HCT116 (cell line): ENCODE results near the gene WDR31. TPM values are rescaled to one million over a fixed set of nuclear protein-coding genes. Genes with fewer than 3 reads are reported as not detected.

Experiments used
- ATAC-seq: fragments of 200-7000 bp; cut with Tn5 transposase; 2 replicates; pipeline ENCODE4 v1.9.1; 2020; ENCODE audit warnings: mild to moderate bottlenecking, moderate library complexity
- BruUV-seq: library from RNA; stranded (reverse); fragments of 400-500 nt; replicated peaks from 2 replicates; lab custom pipeline; 2021; lab: Mats Ljungman, UMichigan
- CTCF ChIA-PET: fragments of 300-600 bp; sonication (Branson Sonifier 250); formaldehyde crosslinking; loops from one replicate; lab custom pipeline; 2021; ENCODE audit warnings: antibody characterized with exemption; lab: Charles Lee
- POLR2A ChIA-PET: fragments of 300-600, 350-600 bp; sonication (Branson Sonifier 250); formaldehyde crosslinking; loops from one replicate; lab custom pipeline; 2021; ENCODE audit warnings: antibody characterized with exemption; lab: Charles Lee
- RAD21 ChIA-PET, 2 experiments: fragments of 300-600 bp; sonication (Branson Sonifier 250); formaldehyde crosslinking; loops; one replicate each; lab custom pipeline; 2023; ENCODE audit warnings: low total read pairs in 2 of 2; ENCODE audit not compliant: uncharacterized antibody in 2 of 2, unreplicated experiment in 2 of 2, low non-redundant PET in 1 of 2; lab: Charles Lee
- DNase-seq: peaks from one replicate; pipeline ENCODE4 v3.0.0-alpha.2; 2010; ENCODE audit warnings: low read depth, low spot score
- H2AFZ ChIP-seq: fragments of 200-600 bp; shearing (Covaris generic), sonication (generic); 2 replicates; pipeline ENCODE4 v1.6.1; 2017; ENCODE audit warnings: low read depth, mixed run types, mixed read lengths, antibody characterized with exemption, low read length; ENCODE audit not compliant: poor library complexity, severe bottlenecking
- H3K27ac ChIP-seq: 2 replicates; pipeline ENCODE4 v1.5.1; 2012; ENCODE audit warnings: low read depth, low read length
- H3K27me3 ChIP-seq: fragments of 200-600 bp; sonication (generic); 2 replicates; pipeline ENCODE4 v1.6.1; 2016; ENCODE audit warnings: mixed run types, low read length, mixed read lengths; ENCODE audit not compliant: insufficient read depth
- H3K36me3 ChIP-seq, 2 experiments: fragments of 200-500 bp in 1 of 2; fragments of 200-600 bp in 1 of 2; sonication (Bioruptor generic) in 1 of 2; sonication (generic) in 1 of 2; 2 replicates each; pipeline versions ENCODE4 v1.5.1 to v1.6.1; 2014 to 2016; ENCODE audit warnings: low read length in 2 of 2, inconsistent platforms in 1 of 2, mixed read lengths in 1 of 2, mixed run types in 1 of 2; ENCODE audit not compliant: insufficient read depth in 2 of 2, control insufficient read depth in 1 of 2
- H3K4me1 ChIP-seq, 2 experiments: fragments of 200-600 bp in 1 of 2; sonication (generic) in 1 of 2; 2 replicates each; pipeline versions ENCODE4 v1.5.1 to v1.6.1; 2012 to 2017; ENCODE audit warnings: low read length in 2 of 2, inconsistent platforms in 1 of 2, mild to moderate bottlenecking in 1 of 2, mixed read lengths in 1 of 2, mixed run types in 1 of 2, moderate library complexity in 1 of 2; ENCODE audit not compliant: insufficient read depth in 2 of 2, control insufficient read depth in 1 of 2
- H3K4me2 ChIP-seq: fragments of 200-600 bp; sonication (generic); 2 replicates; pipeline ENCODE4 v1.6.1; 2017; ENCODE audit warnings: mixed run types, low read length, mixed read lengths
- H3K4me3 ChIP-seq, 2 experiments: fragments of 200-600 bp in 1 of 2; sonication (generic) in 1 of 2; replicated peaks in 1 of 2; 2 replicates each; pipeline ENCODE4 v1.5.1; 2011 to 2016; ENCODE audit warnings: low read length in 2 of 2, control low read depth in 1 of 2, low read depth in 1 of 2, mild to moderate bottlenecking in 1 of 2, mixed read lengths in 1 of 2, mixed run types in 1 of 2
- H3K79me2 ChIP-seq: fragments of 200-600 bp; sonication (generic); 2 replicates; pipeline ENCODE4 v1.6.1; 2017; ENCODE audit warnings: mild to moderate bottlenecking, mixed run types, low read length, moderate library complexity, mixed read lengths; ENCODE audit not compliant: insufficient read depth
- H3K9ac ChIP-seq: fragments of 200-600 bp; sonication (generic); 2 replicates; pipeline ENCODE4 v1.6.1; 2016; ENCODE audit warnings: low read length, mixed read lengths
- H3K9me2 ChIP-seq: fragments of 200-600 bp; sonication (generic), shearing (Covaris generic); 2 replicates; pipeline ENCODE4 v1.6.1; 2017; ENCODE audit warnings: mixed run types, mild to moderate bottlenecking, moderate library complexity; ENCODE audit not compliant: insufficient read depth
- H3K9me3 ChIP-seq, 2 experiments: fragments of 200-500 bp in 1 of 2; fragments of 200-600 bp in 1 of 2; sonication (Bioruptor generic) in 1 of 2; sonication (generic) in 1 of 2; 2 replicates each; pipeline ENCODE4 v1.6.1; 2014 to 2017; ENCODE audit warnings: low read length in 2 of 2, mixed read lengths in 2 of 2, inconsistent platforms in 1 of 2, low read depth in 1 of 2, mild to moderate bottlenecking in 1 of 2, mixed run types in 1 of 2, moderate library complexity in 1 of 2; ENCODE audit not compliant: control insufficient read depth in 1 of 2, insufficient read depth in 1 of 2
- H4K20me1 ChIP-seq: fragments of 200-600 bp; sonication (generic), shearing (Covaris generic); 2 replicates; pipeline ENCODE4 v1.6.1; 2017; ENCODE audit warnings: mixed run types, mild to moderate bottlenecking, moderate library complexity; ENCODE audit not compliant: insufficient read depth
- ELF1 ChIP-seq: IDR thresholded peaks from 2 replicates; pipeline ENCODE4 v1.6.1; 2012; ENCODE audit warnings: low read depth, borderline replicate concordance
- EZH2 ChIP-seq: fragments of 200-600 bp; sonication (generic); IDR thresholded peaks from 2 replicates; pipeline ENCODE4 v1.6.1; 2017; ENCODE audit warnings: antibody characterized with exemption, mixed run types
- FOSL1 ChIP-seq: IDR thresholded peaks from 2 replicates; pipeline ENCODE4 v1.6.1; 2012; ENCODE audit warnings: low read depth
- POLR2AphosphoS5 ChIP-seq: IDR thresholded peaks from 2 replicates; pipeline ENCODE4 v1.6.1; 2011; ENCODE audit warnings: mild to moderate bottlenecking, low read depth, low read length, moderate library complexity
- RAD21 ChIP-seq: IDR thresholded peaks from 2 replicates; pipeline ENCODE4 v1.6.1; 2012; ENCODE audit warnings: low read depth, mild to moderate bottlenecking
- TCF7L2 ChIP-seq: IDR thresholded peaks from 2 replicates; pipeline ENCODE4 v1.7.0; 2011; ENCODE audit warnings: borderline replicate concordance, inconsistent platforms; ENCODE audit not compliant: insufficient read depth, insufficient read length; ENCODE audit errors: extremely low read depth
- ZFX ChIP-seq: fragments of 450-650 bp; IDR thresholded peaks from 2 replicates; pipeline ENCODE4 v1.6.1; 2017
- intact Hi-C: fragments of 100-400 bp; cut with micrococcal nuclease; formaldehyde crosslinking; loops from 2 replicates; pipeline ENCODE4 v1.10.0; 2022
- total RNA-seq: library from RNA; stranded (reverse); gene quantifications from one replicate; pipeline ENCODE4 v1.2.1, GENCODE V29; 2021; ENCODE audit not compliant: unreplicated experiment
- TF ChIP-seq, protein P1 (sequence below): IDR thresholded peaks from 2 replicates; pipeline ENCODE4 v1.6.1; 2012
- TF ChIP-seq, protein P2 (sequence below): IDR thresholded peaks from 2 replicates; pipeline ENCODE4 v1.6.1; 2012; ENCODE audit warnings: low read depth

The WDR31 gene
- total RNA-seq, 1 experiment from 2014 or later = 5.9 TPM

DNA sequence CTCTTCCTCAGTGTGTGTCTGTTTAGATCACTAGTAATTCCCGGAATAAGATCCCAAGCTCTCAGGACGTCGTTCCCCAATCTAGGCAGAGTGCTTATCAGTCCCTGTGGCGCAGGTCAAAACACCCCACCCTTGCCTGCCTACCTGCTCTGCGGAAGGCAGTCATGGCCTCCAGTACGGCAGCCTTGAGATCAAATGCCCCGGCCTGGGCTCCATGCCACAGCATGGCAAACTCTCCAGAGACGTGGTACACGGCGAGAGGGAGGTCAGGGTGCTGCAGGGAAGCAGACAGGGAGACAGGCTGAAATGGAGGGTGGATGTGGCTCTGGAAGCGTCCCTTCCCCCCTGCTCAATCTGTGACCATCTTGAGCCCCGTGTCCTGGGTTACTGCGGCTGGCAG lies 48.8 kb upstream of the WDR31 start:
- RAD21 ChIA-PET = no interaction called here
- no peak for ATAC-seq
- H3K9ac ChIP-seq = no peak overlapping the region

More for the DNA sequence above, 48.8 kb upstream of the WDR31 start:
- intact Hi-C loops = no loop called here
- no peaks in the 10 kb centered on the region for H3K9me2 ChIP-seq
- no peaks in the 10 kb centered on the region for H3K4me1 ChIP-seq
- no peaks in the 10 kb centered on the region for H3K9me3 ChIP-seq
- no peak overlapping the region for H3K4me3 ChIP-seq
- no peak for DNase-seq
- TF ChIP-seq ELF1 (no peak), FOSL1 (no peak), EZH2 (no peak), ZFX (no peak), RAD21 (no peak), POLR2AphosphoS5 (no peak), TCF7L2 (no peak)
- TF ChIP-seq, protein P1, sequence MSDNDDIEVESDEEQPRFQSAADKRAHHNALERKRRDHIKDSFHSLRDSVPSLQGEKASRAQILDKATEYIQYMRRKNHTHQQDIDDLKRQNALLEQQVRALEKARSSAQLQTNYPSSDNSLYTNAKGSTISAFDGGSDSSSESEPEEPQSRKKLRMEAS = no peak
- TF ChIP-seq, protein P2, sequence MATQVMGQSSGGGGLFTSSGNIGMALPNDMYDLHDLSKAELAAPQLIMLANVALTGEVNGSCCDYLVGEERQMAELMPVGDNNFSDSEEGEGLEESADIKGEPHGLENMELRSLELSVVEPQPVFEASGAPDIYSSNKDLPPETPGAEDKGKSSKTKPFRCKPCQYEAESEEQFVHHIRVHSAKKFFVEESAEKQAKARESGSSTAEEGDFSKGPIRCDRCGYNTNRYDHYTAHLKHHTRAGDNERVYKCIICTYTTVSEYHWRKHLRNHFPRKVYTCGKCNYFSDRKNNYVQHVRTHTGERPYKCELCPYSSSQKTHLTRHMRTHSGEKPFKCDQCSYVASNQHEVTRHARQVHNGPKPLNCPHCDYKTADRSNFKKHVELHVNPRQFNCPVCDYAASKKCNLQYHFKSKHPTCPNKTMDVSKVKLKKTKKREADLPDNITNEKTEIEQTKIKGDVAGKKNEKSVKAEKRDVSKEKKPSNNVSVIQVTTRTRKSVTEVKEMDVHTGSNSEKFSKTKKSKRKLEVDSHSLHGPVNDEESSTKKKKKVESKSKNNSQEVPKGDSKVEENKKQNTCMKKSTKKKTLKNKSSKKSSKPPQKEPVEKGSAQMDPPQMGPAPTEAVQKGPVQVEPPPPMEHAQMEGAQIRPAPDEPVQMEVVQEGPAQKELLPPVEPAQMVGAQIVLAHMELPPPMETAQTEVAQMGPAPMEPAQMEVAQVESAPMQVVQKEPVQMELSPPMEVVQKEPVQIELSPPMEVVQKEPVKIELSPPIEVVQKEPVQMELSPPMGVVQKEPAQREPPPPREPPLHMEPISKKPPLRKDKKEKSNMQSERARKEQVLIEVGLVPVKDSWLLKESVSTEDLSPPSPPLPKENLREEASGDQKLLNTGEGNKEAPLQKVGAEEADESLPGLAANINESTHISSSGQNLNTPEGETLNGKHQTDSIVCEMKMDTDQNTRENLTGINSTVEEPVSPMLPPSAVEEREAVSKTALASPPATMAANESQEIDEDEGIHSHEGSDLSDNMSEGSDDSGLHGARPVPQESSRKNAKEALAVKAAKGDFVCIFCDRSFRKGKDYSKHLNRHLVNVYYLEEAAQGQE = no peak
- no peaks in the 10 kb centered on the region for H3K27me3 ChIP-seq
- no peaks in the 10 kb centered on the region for H3K79me2 ChIP-seq
- BruUV-seq = no TSS peak
- ChIA-PET CTCF (no interaction called here), POLR2A (interaction anchor here (0.8 kb wide), 1 partner anchor 13 kb away, joined by 3 read pairs; no protein-coding TSS in a partner anchor)
- H2AFZ ChIP-seq = no peak overlapping the region
- H3K27ac ChIP-seq = no peak overlapping the region
- no peak overlapping the region for H3K4me2 ChIP-seq
- H3K36me3 ChIP-seq = peaks cover 0 to 3% of the 10 kb centered on the region in 2 experiments; a peak in 1 of 4 replicates
- H4K20me1 ChIP-seq = no peaks in the 10 kb centered on the region
